Superior temporal gyrus (tissue), 1 donor: ENCODE measurements around the gene ZFPL1.

ENCODE experiments used
- DNase-seq: peaks from one replicate; pipeline ENCODE4 v3.0.0-alpha.2; 2016; ENCODE audit errors: extremely low spot score

The ZFPL1 gene

GRCh38 chr11:65095427-65095826 is 11.4 kb downstream of the ZFPL1 start:
- DNase-seq = no peak

- DNase-seq = peak; percentile 92
Observed at GRCh38 chr11:65095974-65096806, 12.2 kb downstream of the ZFPL1 start, which contains the start of gene VPS51. VPS51 (plus strand) TSS chr11:65096214; CDS start chr11:65096251, 37 bp downstream.

GRCh38 chr11:65096926-65097325 is 12.9 kb downstream of the ZFPL1 start:
- DNase-seq = no peak

GRCh38 chr11:65100674-65101350 is 16.8 kb downstream of the ZFPL1 start:
- no peak for DNase-seq

GRCh38 chr11:65102142-65103095 is 18.4 kb downstream of the ZFPL1 start:
- DNase-seq = peak; percentile 88

GRCh38 chr11:65103476-65103875 is 19.5 kb downstream of the ZFPL1 start:
- no peak for DNase-seq

GRCh38 chr11:65104628-65105027 is 20.6 kb downstream of the ZFPL1 start:
- peak; percentile 46 for DNase-seq

- no peak for DNase-seq
Observed at GRCh38 chr11:65107078-65107477, 23.1 kb downstream of the ZFPL1 start.

GRCh38 chr11:65107751-65108468 is 23.9 kb downstream of the ZFPL1 start:
- DNase-seq = no peak

GRCh38 chr11:65108469-65109123 is 24.6 kb downstream of the ZFPL1 start:
- DNase-seq = no peak

- DNase-seq = no peak
Observed at GRCh38 chr11:65109231-65110198, 25.5 kb downstream of the ZFPL1 start.

- DNase-seq = peak; percentile 94
Observed at GRCh38 chr11:65110354-65110861, 26.4 kb downstream of the ZFPL1 start.

- DNase-seq = no peak
Observed at GRCh38 chr11:65111159-65111743, 27.2 kb downstream of the ZFPL1 start.

GRCh38 chr11:65111744-65112545 is 27.9 kb downstream of the ZFPL1 start, which contains the start of gene TM7SF2:
TM7SF2 (plus strand) TSS chr11:65111872; CDS start chr11:65112016, 144 bp downstream.
- DNase-seq = peak; percentile 98

- peak; percentile 50 for DNase-seq
Observed at GRCh38 chr11:65112546-65113360, 28.7 kb downstream of the ZFPL1 start.

GRCh38 chr11:65113361-65113756 is 29.3 kb downstream of the ZFPL1 start:
- DNase-seq = no peak

- DNase-seq = no peak
Observed at GRCh38 chr11:65113839-65114238, 29.8 kb downstream of the ZFPL1 start.
